Measurements from ENCODE around the gene FARSB.

Gene FARSB

GRCh38 chr2:222609381-222609780, 46.5 kb downstream of the FARSB start:
- DNase-seq (ENCODE audit: low read depth) = no peak
- TF ChIP-seq CTCF (conservative IDR thresholded peaks at IDR 0.05; ENCODE audit: low read depth, low read length) = no peak
- H3K4me3 ChIP-seq (ENCODE audit: low read length) = no peak overlapping the region

DNA sequence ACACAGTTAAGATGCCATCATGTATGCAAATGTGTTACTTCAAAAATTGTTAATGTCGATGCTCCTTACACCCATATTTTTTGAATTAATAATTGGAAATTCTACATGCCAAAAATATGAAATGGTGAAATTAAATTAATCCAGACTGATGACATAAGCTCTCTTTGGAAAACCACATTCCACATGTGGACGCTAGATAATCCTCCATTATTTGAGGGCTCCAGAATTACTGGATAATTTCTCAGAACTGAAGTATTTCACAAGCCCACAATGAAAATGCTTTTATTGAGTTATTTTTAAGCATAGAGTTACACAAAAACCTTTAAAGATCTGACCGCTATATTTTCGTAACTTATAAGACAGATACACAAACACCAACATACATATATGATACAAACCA, 47.8 kb downstream of the FARSB start:
- no peak for DNase-seq (ENCODE audit: low read depth)
- TF ChIP-seq CTCF (conservative IDR thresholded peaks at IDR 0.05; ENCODE audit: low read depth, low read length) = no peak
- no peak overlapping the region for H3K4me3 ChIP-seq (ENCODE audit: low read length)

- no peak for DNase-seq (ENCODE audit: low read depth)
- no peak overlapping the region for H3K4me3 ChIP-seq (ENCODE audit: low read length)
- no peak for TF ChIP-seq CTCF (conservative IDR thresholded peaks at IDR 0.05; ENCODE audit: low read depth, low read length)
Observed at GRCh38 chr2:222606306-222606705, 49.6 kb downstream of the FARSB start.

- no peak for TF ChIP-seq CTCF (conservative IDR thresholded peaks at IDR 0.05; ENCODE audit: low read depth, low read length)
- no peak overlapping the region for H3K4me3 ChIP-seq (ENCODE audit: low read length)
- DNase-seq (ENCODE audit: low read depth) = no peak
Observed at GRCh38 chr2:222604749-222605515, 51.0 kb downstream of the FARSB start.

DNA sequence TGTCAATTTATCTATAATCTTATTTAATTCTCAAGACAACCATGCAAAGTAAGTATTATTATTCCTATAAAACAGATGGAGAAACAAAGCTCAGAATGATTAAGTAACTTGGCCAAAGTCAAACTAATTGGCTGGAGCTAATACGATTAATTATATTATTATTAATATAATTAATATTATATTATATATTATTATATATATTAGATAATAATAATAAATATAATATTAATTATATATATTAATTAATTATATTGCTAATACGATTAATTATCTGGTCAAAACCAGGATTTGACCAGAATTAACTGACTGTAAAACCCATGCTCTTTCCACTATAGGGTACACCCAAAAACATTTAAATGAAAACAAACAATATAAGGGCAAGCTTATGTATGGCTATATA, 52.4 kb downstream of the FARSB start:
- no peak overlapping the region for H3K4me3 ChIP-seq (ENCODE audit: low read length)
- TF ChIP-seq CTCF (conservative IDR thresholded peaks at IDR 0.05; ENCODE audit: low read depth, low read length) = no peak
- no peak for DNase-seq (ENCODE audit: low read depth)

DNA sequence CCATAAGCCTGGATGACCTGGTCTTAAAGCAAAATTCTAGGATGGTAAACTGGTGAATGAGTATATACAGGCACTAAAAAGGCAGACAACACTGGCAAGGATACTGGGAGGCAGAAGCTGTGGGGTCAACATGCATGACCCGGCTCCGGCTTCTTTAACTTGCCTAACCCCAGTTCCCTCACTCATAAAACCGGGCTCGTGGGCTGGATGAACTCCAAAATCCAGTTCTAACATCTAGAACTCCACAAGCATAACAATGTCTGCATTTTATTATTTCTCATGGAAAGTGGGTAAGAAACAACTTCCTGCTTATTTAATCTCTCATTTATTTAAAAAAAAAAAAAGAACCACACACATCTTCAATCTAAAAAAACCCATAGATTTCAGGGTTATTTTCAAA, 57.3 kb downstream of the FARSB start:
- TF ChIP-seq CTCF (conservative IDR thresholded peaks at IDR 0.05; ENCODE audit: low read depth, low read length) = no peak
- DNase-seq (ENCODE audit: low read depth) = no peak
- H3K4me3 ChIP-seq (ENCODE audit: low read length) = no peak overlapping the region

DNA sequence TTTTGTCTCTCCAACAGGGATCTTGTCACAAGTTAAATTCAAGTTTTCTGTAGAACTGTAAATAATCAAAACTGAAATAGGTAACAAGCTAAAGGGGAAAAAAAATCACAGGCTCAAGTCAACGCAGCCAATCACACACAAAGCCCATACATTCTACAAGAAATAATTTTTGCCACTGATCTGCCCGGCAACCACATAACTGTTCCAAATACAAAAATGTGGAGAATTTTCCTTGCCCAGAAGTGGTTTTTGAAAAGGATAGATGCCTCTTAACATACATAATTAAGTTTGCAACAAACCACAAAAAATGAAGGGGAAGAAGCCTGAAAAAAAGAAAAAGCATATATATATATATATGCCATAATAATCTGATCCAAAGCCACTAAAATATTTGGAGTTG, 60.3 kb downstream of the FARSB start:
- DNase-seq (ENCODE audit: low read depth) = no peak
- TF ChIP-seq CTCF (conservative IDR thresholded peaks at IDR 0.05; ENCODE audit: low read depth, low read length) = no peak
- H3K4me3 ChIP-seq (ENCODE audit: low read length) = no peak overlapping the region
